ENCODE data around the gene FAM216B.
"Not testable (repeated sequence)": the region's sequence is repeated elsewhere in the genome, so short reads cannot be mapped to it uniquely, and the experiment has no call there.

The FAM216B gene

GRCh38 chr13:42760951-42761350, 20.4 kb upstream of the FAM216B start:
- POLR2A ChIA-PET, result no interaction called here
- no peak for DNase-seq (ENCODE audit: extremely low spot score)
- CTCF ChIA-PET, result no interaction called here
- no peak for TF ChIP-seq FOXK2 (IDR thresholded peaks at IDR 0.05)
- TF ChIP-seq CTBP1 (IDR thresholded peaks at IDR 0.05; ENCODE audit: borderline replicate concordance), result no peak
- no peak for TF ChIP-seq FOXM1 (IDR thresholded peaks at IDR 0.05; ENCODE audit: borderline replicate concordance)
- no peak for TF ChIP-seq SUZ12 (IDR thresholded peaks at IDR 0.05)
- TF ChIP-seq BHLHE40 (IDR thresholded peaks at IDR 0.05; ENCODE audit: borderline replicate concordance), result no peak
- no peak for TF ChIP-seq PKNOX1 (IDR thresholded peaks at IDR 0.05)
- TF ChIP-seq NFRKB (IDR thresholded peaks at IDR 0.05), result no peak
- no peak for TF ChIP-seq HDGF (IDR thresholded peaks at IDR 0.05; ENCODE audit: borderline replicate concordance)
- no peak for TF ChIP-seq FOXA1 (IDR thresholded peaks at IDR 0.05)
- no peak for TF ChIP-seq LEF1 (IDR thresholded peaks at IDR 0.05; ENCODE audit: borderline replicate concordance)

GRCh38 chr13:42762251-42762650, 19.1 kb upstream of the FAM216B start:
- no peak for DNase-seq (ENCODE audit: extremely low spot score)
- no peak for TF ChIP-seq ZNF384 (IDR thresholded peaks at IDR 0.05)
- no peak for TF ChIP-seq SUZ12 (IDR thresholded peaks at IDR 0.05)
- no peak for TF ChIP-seq NFRKB (IDR thresholded peaks at IDR 0.05)
- CTCF ChIA-PET, result no interaction called here
- POLR2A ChIA-PET, result no interaction called here

GRCh38 chr13:42762917-42763316, 18.5 kb upstream of the FAM216B start:
- CTCF ChIA-PET, result no interaction called here
- TF ChIP-seq HDGF (IDR thresholded peaks at IDR 0.05; ENCODE audit: borderline replicate concordance) (no peak), CTBP1 (IDR thresholded peaks at IDR 0.05; ENCODE audit: borderline replicate concordance) (no peak), NFRKB (IDR thresholded peaks at IDR 0.05) (no peak), SP1 (IDR thresholded peaks at IDR 0.05) (no peak)
- DNase-seq (ENCODE audit: extremely low spot score), result no peak
- POLR2A ChIA-PET, result no interaction called here

GRCh38 chr13:42766016-42766415, 15.4 kb upstream of the FAM216B start:
- no peak for DNase-seq (ENCODE audit: extremely low spot score)
- CTCF ChIA-PET, result no interaction called here
- TF ChIP-seq PKNOX1 (IDR thresholded peaks at IDR 0.05) (no peak), SUZ12 (IDR thresholded peaks at IDR 0.05) (no peak), FOXM1 (IDR thresholded peaks at IDR 0.05; ENCODE audit: borderline replicate concordance) (no peak)
- POLR2A ChIA-PET, result no interaction called here

GRCh38 chr13:42769650-42770049, 11.7 kb upstream of the FAM216B start:
- no peak for TF ChIP-seq PKNOX1 (IDR thresholded peaks at IDR 0.05)
- no peak for TF ChIP-seq ARNT (IDR thresholded peaks at IDR 0.05)
- no peak for TF ChIP-seq TARDBP (IDR thresholded peaks at IDR 0.05)
- no peak for TF ChIP-seq CTBP1 (IDR thresholded peaks at IDR 0.05; ENCODE audit: borderline replicate concordance)
- TF ChIP-seq SP1 (IDR thresholded peaks at IDR 0.05), result no peak
- TF ChIP-seq FOXK2 (IDR thresholded peaks at IDR 0.05), result no peak
- TF ChIP-seq HDGF (IDR thresholded peaks at IDR 0.05; ENCODE audit: borderline replicate concordance), result no peak
- TF ChIP-seq L3MBTL2 (conservative IDR thresholded peaks at IDR 0.05), result no peak
- no peak for TF ChIP-seq LEF1 (IDR thresholded peaks at IDR 0.05; ENCODE audit: borderline replicate concordance)
- no peak for TF ChIP-seq FOXA1 (IDR thresholded peaks at IDR 0.05)
- no peak for TF ChIP-seq BHLHE40 (IDR thresholded peaks at IDR 0.05; ENCODE audit: borderline replicate concordance)
- no peak for TF ChIP-seq SUZ12 (IDR thresholded peaks at IDR 0.05)
- no peak for TF ChIP-seq ZNF384 (IDR thresholded peaks at IDR 0.05)
- no peak for TF ChIP-seq FOXM1 (IDR thresholded peaks at IDR 0.05; ENCODE audit: borderline replicate concordance)
- ChIA-PET POLR2A (no interaction called here), CTCF (no interaction called here)
- no peak for DNase-seq (ENCODE audit: extremely low spot score)

- CTCF ChIA-PET; POLR2A ChIA-PET; DNase-seq (ENCODE audit: extremely low spot score): not testable (repeated sequence)
Observed at GRCh38 chr13:42776558-42776957, 4.8 kb upstream of the FAM216B start.

GRCh38 chr13:42777467-42777866, 3.9 kb upstream of the FAM216B start:
- CTCF ChIA-PET, result no interaction called here
- POLR2A ChIA-PET, result no interaction called here
- no peak for TF ChIP-seq SP1 (IDR thresholded peaks at IDR 0.05)
- no peak for TF ChIP-seq NFRKB (IDR thresholded peaks at IDR 0.05)
- TF ChIP-seq BHLHE40 (IDR thresholded peaks at IDR 0.05; ENCODE audit: borderline replicate concordance), result no peak
- TF ChIP-seq FOXK2 (IDR thresholded peaks at IDR 0.05), result no peak
- TF ChIP-seq LEF1 (IDR thresholded peaks at IDR 0.05; ENCODE audit: borderline replicate concordance), result no peak
- TF ChIP-seq CTBP1 (IDR thresholded peaks at IDR 0.05; ENCODE audit: borderline replicate concordance), result no peak
- no peak for TF ChIP-seq ELF4 (IDR thresholded peaks at IDR 0.05)
- TF ChIP-seq PKNOX1 (IDR thresholded peaks at IDR 0.05), result no peak
- no peak for TF ChIP-seq HDGF (IDR thresholded peaks at IDR 0.05; ENCODE audit: borderline replicate concordance)
- no peak for TF ChIP-seq ZNF384 (IDR thresholded peaks at IDR 0.05)
- TF ChIP-seq FOXM1 (IDR thresholded peaks at IDR 0.05; ENCODE audit: borderline replicate concordance), result no peak
- TF ChIP-seq TARDBP (IDR thresholded peaks at IDR 0.05), result no peak
- no peak for TF ChIP-seq L3MBTL2 (conservative IDR thresholded peaks at IDR 0.05)
- no peak for TF ChIP-seq ARNT (IDR thresholded peaks at IDR 0.05)
- DNase-seq (ENCODE audit: extremely low spot score), result no peak

Data from HEK293T (cell line).